Embryonic facial prominence (tissue), 1 donor: ENCODE measurements around the gene ZNF367.

Source experiments
- DNase-seq: peaks from one replicate; pipeline ENCODE4 v3.0.0-alpha.2; 2016; ENCODE audit errors: extremely low spot score

Gene ZNF367

DNA sequence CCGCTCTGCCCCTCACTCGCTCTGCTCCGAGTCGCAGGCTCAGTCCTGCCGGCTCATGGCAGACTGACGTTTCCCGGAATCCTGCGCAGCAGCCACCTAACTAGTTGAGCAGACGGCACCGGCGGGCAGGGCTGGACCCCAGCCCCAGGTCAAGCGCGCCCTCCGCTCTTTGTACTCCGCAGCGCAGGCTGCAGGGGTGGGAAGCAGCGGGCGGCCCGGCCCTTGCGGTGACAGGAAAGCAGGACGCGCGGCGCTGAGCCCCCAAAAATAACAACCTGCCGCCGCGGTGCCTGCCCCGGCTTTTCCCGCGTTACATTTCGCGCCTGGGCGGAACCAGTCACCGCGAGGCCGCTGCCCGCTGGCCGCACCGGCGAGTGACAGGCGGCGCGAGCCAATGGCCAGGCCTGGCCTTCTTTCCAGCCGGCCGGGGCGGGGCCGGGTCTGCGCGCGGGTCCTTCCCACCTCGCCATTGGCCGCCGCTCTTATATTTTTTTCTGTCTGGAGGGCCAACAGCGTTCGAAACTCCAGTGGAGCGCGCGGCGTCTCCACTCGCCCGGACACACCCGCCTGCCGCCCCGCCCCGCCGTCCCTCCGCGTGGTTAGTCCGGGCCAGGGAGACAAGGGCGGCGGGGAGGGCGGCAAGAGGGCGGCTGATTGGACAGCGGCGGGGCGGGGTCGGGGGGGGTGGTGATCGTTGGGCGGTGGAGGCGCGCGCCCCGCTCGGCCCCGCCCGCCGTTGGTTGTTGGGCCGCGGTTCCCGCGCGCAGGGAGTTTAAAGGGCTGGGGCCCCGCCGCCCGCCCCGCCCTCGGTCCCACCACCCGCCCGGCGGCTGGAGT, at the start of gene ZNF367:
TSS of gene ZNF367 (minus strand) at position 288 of the 837 bp plus-strand sequence. CDS start 338 bp downstream, outside the sequence.
- peak; percentile 93 for DNase-seq

DNA sequence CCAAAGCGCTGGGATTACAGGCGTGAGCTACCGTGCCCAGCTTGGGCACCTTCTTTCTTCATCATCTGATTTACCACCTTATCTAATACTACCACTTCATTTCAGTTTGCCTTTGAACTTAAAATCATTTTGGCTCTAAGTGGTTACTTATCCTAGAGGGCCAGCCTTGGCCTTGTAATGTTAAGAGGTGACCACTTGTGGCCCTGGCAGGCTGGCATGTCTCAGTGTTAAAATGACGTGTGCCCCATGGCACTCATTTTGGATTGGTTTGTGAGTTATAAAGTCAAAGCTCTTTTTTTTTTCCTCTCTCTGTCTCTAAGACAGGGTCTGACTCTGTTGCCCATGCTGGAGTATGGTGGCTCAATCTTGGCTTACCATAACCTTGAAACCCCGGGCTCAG, 49.6 kb upstream of the ZNF367 start:
- DNase-seq: no peak

DNA sequence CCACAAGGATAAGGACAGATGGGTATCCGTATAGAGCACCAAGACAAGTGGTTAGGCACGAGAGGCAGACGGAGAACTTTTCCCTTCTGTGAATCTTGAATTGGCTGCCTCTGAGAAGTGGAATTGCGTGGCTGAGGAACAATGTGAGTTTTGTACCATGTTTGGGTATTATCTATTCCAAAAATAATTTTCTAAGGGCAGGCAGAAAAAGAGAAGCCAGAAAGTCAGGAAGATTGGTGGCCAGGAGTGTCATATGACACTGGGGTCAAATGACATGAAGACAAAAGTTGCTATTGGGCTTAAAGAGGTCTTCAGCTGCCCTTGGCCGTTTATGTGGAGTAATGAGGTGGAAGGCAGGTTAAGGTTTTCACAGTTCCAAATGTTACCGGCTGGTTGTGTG, 46.3 kb upstream of the ZNF367 start:
- DNase-seq: no peak

DNA sequence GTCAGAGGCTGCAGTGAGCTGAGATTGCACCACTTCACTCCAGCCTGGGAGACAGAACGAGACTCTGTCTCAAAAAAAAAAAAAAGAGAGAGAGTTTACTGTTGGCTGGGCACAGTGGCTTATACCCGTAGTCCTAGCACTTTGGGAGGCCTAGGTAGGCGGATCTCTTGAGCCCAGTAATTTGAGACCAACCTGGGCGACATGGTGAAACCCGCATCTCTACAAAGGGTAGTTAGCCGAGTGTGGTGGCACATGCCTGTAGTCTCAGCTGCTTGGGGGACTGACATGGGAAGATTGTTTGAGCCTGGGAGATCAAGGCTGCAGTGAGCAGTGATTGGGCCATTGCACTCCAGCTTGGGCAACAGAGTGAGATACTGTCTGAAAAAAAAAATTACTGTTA, 44.4 kb upstream of the ZNF367 start:
- no peak for DNase-seq

DNA sequence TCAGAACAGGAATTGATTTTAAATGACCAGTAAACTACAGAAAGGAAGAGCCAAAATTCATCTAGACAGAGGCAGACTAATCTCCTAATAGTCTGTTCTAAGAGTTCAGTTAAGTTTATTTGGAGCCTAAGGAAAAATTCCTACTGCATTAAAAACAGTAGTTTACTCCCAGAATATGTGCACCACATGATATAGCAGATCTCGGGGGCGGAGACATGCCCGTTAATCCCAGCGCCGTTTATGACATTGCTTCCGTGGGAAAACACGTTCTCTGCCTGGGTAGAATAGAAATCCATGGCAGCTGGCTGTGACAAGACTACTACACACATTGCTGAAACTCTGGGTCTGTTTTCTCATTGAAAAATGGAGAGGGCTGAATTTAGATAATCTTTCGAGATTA, 43.2 kb upstream of the ZNF367 start:
- no peak for DNase-seq

DNA sequence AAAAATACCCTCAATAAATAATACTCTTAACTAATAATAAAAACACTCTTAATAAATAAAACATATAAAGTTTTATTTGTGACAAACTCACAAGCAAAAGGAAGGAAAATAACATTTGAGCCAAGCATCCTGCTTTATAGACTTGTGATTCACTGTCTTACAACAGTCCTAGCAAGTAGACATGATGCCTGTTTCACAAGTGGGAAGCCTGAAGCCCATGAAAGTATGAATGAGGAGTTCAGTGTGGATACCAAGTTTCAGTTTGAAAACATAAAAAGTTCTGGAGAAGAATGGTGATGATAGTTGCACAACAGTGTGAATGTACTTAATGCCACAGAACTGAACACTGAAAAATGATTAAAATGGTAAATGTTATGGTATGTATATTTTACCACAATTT, 42.7 kb upstream of the ZNF367 start:
- no peak for DNase-seq

DNA sequence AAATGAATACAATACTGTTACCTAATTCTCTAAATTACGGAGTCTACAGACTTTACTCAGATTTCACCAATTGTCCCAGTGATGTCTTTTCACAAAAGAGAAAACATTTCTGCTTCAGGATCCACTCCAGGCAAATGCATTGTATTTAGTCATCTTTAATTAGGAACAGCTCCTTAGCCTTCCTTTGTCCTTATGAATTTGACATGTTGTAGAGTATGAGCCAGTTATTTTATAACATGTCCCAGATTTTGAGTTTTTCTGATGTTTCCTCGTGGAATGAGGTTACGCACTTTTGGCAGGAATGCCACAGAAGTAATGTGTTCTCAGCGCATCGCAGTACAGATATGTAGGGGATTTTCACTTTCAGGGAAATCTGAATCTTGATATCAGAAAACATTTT, 42.3 kb upstream of the ZNF367 start:
- DNase-seq: no peak

DNA sequence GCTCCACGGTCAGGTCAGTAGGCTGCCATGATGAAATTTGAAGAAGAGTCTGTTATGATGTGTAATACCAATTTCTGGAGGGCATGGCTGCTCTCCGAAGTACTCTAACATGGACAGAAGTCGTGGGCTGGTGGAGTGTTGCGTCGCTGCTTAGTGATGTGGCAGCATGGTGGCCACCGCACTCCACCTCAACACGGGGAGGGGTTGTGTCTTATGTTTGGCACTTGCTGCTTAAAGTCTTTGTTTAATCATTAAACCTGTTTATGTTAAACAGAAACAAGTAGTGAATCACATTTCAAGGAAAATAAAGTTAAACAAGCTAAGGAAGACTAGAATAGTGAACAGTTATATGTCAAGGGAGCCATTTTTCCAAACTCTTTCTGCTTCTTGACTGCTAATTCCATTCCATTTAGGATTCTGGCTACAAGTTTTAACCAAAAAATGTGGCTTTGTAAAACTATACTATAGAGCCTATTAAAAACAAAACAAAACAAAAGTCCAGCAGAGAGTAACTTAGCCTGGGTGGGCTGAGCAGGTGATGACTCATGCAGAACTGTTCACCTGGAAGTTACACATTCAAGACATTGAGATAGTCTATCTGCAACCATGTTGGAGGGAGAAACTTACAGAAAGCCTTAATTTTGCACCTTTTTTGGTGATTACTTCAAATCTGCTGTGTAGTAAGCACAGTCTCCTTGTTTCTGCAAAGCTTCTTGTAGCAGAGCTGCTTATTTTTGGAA, 41.3 kb upstream of the ZNF367 start:
- no peak for DNase-seq

DNA sequence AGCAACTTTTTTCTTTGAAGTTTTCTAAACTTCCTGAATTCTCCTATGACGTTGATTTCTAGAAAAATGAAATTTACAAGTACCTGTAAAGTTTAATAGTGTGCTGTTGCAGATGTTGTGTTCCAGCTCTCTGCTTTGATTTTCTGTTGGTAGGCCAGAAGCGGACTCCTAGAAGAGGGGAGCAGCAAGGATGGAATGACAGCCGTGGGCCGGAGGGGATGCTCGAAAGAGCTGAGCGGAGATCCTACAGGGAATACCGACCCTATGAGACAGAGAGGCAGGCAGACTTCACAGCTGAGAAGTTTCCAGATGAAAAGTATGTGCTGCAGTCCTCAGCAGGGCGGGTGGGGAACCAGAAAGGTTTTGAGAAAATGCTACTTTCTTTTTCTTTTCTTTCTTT, 40.1 kb upstream of the ZNF367 start:
- no peak for DNase-seq

DNA sequence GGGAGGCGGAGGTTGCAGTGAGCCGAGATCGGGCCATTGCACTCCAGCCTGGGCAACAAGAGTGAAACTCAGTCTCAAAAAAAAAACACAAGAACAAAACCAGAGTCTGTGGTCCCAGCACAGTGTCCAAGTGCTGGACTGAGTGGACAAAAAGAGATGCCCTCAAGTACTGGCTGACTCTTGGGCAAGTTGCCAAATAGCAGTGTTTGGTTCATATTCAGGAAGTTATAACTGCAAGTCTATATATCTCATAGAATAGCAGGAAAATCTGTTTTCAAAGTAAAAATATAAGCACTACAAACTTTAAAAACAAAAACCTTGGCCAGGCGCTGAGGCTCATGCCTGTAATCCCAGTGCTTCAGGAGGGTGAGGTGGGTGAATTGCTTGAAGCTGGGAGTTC, 39.1 kb upstream of the ZNF367 start:
- no peak for DNase-seq

DNA sequence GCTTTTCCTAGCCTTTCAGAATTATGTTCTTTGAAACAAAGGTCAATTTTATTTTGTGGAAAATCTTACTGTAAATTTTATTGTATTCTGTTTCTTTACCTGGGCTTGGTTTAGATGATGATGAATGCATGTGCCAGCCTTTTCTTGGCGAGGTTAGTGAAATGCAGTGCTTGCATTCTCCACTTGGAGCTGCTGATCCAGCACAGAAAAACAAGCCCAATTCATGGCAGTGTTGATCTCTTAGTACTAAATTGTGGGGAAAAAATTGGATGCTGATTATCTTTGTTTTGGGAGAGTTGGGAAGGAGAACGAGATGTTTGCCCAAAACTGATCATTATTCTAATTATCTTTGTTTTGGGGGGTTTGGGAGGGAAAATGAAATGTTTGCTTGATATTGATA, 35.5 kb upstream of the ZNF367 start:
- no peak for DNase-seq

DNA sequence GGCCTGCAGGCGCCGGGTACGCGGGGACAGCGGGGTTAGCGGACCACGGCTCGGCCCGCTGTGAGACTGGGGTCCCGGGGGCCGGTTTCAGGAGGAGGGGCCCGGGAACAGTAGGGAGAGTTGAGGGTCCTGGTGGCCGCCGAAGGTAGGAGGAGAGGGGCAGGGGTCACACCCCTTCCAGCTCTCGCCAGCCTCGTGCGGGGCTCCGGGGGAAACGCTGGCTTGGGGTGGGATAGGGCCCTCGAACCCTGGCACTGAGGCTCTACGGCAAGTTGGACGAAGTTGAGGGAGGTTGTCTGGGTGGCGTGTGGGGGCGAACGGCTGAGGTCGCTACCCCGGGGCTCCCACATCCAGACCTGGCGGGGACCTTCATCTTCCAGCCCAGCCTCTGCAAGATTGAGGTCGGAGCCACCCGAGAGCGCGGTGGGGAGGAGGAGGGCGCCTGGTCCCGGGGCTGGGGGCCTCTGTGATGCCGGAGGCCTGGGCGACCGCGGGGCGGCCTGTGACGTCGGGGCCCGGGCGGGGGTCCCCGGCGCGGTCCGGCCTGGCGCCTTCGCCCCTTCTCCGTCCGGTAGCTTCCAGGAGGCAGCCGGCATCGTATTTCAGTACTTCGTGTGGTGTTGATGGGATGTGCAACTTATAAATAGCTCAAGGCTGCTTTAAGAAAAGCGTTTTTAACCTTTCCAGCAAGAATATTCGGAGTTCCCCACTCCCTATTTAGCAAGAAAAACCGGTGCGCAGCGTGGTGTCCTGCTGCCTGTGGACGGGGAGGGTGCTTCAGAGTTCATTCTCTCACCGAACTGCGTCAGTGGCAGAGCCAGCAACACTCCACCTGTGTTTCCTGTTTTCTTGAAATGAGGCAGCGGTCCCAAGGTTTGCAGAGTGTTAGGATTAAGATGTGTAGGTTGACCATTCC, 32.7 kb upstream of the ZNF367 start:
- DNase-seq: no peak

DNA sequence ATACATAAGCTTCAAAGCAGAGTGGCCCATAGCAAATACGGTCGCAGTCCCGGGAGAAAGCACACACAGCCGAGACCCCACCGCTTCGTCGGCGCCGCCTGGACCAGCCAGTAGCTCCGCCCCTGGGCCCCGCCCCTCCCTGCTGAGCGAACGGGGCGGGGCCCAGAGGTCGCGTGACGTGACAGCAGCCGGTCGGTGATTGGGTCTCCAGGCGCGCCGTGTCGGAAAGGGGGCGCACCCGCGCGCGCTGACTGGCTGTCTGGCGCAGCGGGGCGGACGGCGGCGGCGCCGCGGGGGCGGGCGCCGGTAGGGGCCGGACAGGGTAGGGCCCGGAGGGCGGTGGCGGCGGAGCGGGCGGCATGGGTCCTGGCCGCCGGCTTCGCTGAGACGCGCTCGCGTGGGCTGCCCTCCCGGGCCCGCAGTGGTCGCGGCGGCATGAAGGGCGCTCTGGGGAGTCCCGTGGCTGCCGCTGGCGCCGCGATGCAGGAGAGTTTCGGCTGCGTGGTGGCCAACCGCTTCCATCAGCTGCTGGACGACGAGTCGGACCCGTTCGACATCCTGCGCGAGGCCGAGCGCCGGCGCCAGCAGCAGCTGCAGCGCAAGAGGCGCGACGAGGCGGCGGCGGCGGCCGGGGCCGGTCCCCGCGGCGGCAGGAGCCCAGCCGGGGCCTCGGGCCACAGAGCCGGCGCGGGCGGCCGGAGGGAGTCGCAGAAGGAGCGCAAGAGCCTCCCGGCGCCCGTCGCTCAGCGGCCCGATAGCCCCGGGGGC, 31.9 kb upstream of the ZNF367 start, which contains the start of gene HABP4:
TSS of gene HABP4 (plus strand) at position 325 of the 768 bp plus-strand sequence. CDS start at position 436, 111 bp downstream.
- DNase-seq: peak; percentile 94

DNA sequence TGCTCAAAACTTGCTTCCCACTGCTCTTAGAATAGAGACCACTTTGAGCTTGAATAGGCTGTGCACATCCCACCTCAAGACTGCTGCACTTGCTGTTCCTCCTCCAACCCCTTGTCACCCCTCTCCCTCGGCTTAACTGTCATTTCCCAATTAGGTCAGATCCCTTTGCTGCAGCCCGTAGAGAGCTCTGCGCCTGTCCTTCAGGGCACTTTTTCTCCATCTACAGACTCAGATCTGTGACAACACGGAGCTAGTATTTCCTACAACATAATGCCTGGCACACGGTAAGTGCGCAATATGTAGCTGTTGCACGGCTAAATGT, 31.3 kb upstream of the ZNF367 start:
- DNase-seq: no peak

DNA sequence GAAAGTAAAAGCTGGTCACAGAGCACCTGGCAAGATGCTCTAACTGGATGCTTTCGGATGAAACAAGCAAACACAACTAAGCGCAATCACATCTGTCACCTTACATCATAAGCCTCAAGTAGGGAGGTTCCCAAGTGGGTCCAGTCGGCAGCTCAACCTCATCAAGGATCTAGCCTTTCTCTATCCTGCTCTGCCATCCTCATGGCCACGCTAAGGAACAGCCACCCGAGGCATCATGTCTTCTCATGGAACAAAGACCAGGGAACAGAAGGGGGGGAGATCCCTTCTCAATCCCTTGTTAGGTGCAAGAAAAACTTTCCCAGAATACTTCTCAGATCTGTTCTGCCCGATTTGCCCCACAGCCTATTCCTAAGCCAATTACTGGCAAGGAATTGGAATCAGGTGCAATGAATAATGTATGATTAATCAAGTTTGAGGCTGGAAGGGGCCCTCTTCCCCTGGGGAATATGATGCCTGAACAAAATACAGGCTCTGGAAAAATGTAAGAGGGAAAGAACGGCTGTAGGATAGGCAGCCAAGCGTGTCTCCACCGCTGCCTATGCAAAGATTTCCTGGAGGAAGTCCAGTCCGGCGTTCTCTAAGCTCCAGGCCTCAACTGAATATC, 30.5 kb upstream of the ZNF367 start:
- DNase-seq: no peak

DNA sequence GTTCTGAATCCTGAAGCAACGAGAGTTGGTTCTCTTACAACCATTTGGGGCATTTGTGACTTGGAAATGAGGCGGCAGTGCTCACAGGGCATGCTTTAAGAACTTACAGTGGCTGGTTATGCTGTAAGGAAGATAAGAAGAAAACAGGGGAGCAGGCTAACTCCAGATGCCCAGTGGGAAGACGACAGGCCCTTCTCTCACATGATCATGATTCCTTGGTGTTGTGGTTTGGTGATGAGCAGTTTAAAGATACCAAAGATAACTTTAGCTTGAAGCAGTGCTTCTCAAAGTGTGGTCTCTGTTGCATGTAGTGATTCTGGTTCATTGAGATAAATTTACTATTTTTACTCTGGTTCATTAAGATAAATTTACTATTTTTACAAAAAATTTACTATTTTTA, 29.2 kb upstream of the ZNF367 start:
- DNase-seq: no peak

DNA sequence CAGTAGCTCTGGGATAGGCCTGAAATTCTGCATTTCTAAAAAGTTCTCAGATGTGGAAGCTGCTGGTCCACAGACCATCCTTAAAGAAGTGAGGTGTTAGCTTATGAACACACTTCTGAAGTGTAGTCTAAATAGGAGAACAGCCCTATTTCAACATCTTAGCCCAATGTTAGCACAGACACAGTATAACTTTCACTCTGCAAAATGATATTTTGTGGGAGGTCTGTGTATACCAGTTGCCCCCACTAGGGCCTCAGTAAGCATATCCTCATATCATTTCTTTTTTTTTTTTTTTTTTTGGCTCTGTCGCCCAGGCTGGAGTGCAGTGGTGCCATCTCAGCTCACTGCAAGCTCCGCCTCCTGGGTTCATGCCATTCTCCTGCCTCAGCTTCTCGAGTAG, 24.3 kb upstream of the ZNF367 start:
- DNase-seq: no peak

DNA sequence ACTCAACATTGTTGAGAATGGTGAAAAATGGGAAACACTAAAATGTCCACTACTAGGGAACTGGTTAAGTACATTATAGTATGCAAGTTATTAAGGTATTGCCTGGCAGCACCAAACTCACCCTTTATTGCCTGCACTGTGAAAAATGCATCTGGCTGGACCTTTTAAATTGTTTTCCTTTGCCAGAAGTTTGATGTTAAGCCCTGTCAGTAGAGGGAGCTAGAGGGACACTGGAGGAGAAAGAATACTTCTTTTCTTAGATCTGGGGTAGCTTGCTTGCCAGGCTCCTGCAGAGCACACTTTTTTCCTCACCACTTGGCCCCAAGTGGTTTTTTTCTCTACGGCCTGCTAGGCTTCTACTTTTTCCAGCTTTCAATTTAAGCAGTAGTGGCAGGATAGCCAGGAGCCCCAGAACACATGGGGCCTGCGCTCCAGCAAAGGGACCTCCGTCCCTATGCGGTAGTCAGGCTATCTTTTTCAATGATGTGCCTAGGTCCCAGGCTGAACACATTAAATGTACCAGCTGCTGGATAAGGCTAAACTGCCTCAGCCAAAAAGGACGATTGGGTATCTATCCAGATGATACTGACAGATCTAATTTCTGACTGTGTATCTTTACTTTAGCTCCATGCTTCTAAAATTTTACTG, 23.8 kb upstream of the ZNF367 start:
- no peak for DNase-seq

DNA sequence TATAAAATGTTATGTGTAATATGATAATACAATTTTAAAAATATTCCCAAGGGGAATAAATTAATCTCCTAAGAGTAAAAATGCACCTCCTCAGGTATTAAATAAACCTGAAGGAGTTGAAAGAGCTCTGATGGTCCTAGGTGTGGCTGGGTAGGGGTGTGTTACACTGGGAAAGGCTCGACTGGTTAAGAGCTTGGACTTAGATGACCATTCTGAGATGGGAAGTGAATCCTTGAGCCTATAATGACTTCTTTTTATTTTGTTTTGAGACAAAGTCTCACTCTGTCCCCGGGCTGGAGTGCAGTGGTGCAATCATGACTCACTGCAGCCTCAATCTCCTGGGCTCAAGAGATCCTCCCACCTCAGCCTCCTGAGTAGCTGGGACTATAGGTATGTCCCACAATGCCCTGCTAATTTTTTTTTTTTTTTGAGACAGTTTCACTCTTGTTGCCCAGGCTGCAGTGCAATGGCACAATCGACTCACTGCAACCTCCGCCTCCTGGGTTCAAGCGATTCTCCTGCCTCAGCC, 22.6 kb upstream of the ZNF367 start:
- DNase-seq: no peak

DNA sequence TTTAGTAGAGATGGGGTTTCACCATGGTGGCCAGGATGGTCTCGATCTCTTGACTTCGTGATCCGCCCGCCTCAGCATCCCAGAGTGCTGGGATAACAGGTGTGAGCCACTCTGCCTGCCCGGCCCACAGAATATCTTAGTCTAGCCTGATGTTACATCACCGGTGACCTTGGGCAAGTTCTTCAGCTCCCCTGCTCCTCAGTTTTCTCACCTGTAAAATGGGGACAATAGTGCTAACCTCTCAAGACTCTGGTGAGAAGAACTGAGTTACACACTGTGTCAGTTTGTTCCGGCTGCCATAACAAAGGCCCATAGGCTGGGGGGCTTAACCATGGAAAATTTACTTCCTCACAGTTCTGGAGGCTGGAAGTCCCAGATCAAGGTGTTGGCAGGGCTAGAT, 19.3 kb upstream of the ZNF367 start:
- no peak for DNase-seq
